C4-2B (cell line): ENCODE data around the gene GNG3.

ENCODE experiments used
- CTCF ChIP-seq: fragments of 450-650 bp; conservative IDR thresholded peaks from 2 replicates; pipeline ENCODE4 v1.5.1; 2017; ENCODE audit warnings: mild to moderate bottlenecking
- ZFX ChIP-seq: fragments of 450-650 bp; IDR thresholded peaks from 2 replicates; pipeline ENCODE4 v1.6.1; 2017

- TF ChIP-seq CTCF (no peak), ZFX (no peak)
These were observed 47.7 kb downstream of the GNG3 start for GRCh38 chr11:62755086-62755615.
